A673 (cell line): ENCODE measurements around the gene MEP1A.

ENCODE experiments used
- CTCF ChIP-seq: fragments of 300-800, 200-600 bp; sonication (generic); conservative IDR thresholded peaks from 2 replicates; pipeline ENCODE4 v1.5.1; 2017; ENCODE audit warnings: low read depth, mild to moderate bottlenecking, antibody characterized with exemption, low read length, moderate library complexity, mixed read lengths
- EZH2 ChIP-seq: fragments of 200-600 bp; sonication (generic); IDR thresholded peaks from 2 replicates; pipeline ENCODE4 v1.6.1; 2017; ENCODE audit warnings: borderline replicate concordance, low read depth, mild to moderate bottlenecking, mixed read lengths, antibody characterized with exemption, low read length; ENCODE audit not compliant: poor library complexity, severe bottlenecking

- TF ChIP-seq CTCF, result no peak
- TF ChIP-seq EZH2, result no peak
Observed at GRCh38 chr6:46795816-46796215, 2.6 kb downstream of the MEP1A start.
